ENCODE results near the gene TAOK1.

Gene TAOK1

DNA sequence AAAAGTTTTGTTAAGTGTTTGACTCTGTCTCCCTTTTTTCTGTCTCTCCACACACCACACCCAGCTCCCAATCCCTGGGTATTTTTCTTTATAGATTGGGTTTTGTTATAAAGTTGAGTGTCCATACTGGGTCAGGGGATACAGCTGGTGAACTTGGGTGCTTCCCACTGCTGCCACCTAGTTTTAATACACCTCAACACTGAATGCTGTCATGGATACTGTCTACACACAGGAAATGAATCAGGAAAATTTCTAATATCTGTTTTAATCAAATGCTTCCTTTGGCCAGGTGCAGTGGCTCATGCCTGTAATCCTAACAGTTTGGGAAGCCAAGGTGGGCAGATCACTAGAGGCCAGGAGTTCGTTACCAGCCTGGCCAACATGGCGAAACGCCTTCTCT, 5.3 kb upstream of the TAOK1 start:
- in situ Hi-C loops (cut with HindIII; ENCODE audit: low pct_ligation_motif_present, low sequenced_read_pairs): no loop called here
- DNase-seq: no peak
- TF ChIP-seq, protein P1, sequence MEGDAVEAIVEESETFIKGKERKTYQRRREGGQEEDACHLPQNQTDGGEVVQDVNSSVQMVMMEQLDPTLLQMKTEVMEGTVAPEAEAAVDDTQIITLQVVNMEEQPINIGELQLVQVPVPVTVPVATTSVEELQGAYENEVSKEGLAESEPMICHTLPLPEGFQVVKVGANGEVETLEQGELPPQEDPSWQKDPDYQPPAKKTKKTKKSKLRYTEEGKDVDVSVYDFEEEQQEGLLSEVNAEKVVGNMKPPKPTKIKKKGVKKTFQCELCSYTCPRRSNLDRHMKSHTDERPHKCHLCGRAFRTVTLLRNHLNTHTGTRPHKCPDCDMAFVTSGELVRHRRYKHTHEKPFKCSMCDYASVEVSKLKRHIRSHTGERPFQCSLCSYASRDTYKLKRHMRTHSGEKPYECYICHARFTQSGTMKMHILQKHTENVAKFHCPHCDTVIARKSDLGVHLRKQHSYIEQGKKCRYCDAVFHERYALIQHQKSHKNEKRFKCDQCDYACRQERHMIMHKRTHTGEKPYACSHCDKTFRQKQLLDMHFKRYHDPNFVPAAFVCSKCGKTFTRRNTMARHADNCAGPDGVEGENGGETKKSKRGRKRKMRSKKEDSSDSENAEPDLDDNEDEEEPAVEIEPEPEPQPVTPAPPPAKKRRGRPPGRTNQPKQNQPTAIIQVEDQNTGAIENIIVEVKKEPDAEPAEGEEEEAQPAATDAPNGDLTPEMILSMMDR (IDR thresholded peaks at IDR 0.05; ENCODE audit: low read depth, low read length, missing control alignments): peak; percentile 21
- Histone ChIP-seq H3K4me3 (ENCODE audit: low read depth, low read length) (no peak overlapping the region), H3K27me3 (replicated peaks) (no peaks in the 10 kb centered on the region), H3K27ac (no peak overlapping the region), H3K36me3 (replicated peaks) (no peaks in the 10 kb centered on the region)

DNA sequence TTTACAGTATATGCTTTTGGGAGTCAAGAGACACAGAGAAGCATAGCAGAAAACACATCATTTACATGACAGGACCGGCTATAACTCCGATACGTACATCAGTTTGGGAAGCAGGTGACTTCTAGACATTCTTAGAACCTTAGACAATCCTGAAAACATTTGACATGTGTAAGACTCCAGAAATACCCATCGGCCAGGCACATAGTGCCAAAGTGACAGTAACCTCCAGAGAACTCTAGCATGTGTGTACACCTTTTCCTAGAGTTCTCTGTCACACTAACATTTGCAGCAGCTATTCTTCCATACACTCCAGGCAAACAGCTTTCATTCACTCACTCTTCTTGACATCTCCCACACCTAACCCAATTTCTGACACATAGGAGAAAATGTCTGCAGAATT, 3.4 kb upstream of the TAOK1 start:
- TF ChIP-seq, protein P1 (IDR thresholded peaks at IDR 0.05; ENCODE audit: low read depth, low read length, missing control alignments): no peak
- no peak for DNase-seq
- H3K4me3 ChIP-seq (ENCODE audit: low read depth, low read length): no peak overlapping the region
- no peaks in the 10 kb centered on the region for H3K27me3 ChIP-seq (replicated peaks)
- in situ Hi-C loops (cut with HindIII; ENCODE audit: low pct_ligation_motif_present, low sequenced_read_pairs): no loop called here
- H3K36me3 ChIP-seq (replicated peaks): no peaks in the 10 kb centered on the region
- no peak overlapping the region for H3K27ac ChIP-seq

DNA sequence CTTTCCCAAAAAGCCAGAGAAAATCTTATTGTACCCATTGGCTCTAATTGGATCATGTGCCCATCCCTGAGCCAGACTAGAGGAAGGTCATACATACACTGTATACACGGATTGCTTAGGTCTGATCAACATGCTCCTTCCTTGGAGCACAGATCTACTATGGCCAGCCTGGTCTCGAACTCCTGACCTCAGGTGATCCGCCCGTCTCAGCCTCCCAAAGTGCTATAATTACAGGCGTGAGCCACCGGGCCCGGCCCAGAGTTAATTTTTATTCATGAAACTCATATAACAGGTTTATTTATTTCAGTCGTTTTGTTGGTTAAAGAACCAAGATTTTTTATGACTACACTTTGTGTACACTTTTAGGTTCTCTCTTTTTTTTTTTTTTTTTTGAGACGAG, 1.2 kb upstream of the TAOK1 start:
- TF ChIP-seq, protein P1 (IDR thresholded peaks at IDR 0.05; ENCODE audit: low read depth, low read length, missing control alignments): no peak
- in situ Hi-C loops (cut with HindIII; ENCODE audit: low pct_ligation_motif_present, low sequenced_read_pairs): no loop called here
- no peak for DNase-seq
- Histone ChIP-seq H3K36me3 (replicated peaks) (no peaks in the 10 kb centered on the region), H3K27me3 (replicated peaks) (no peaks in the 10 kb centered on the region), H3K4me3 (ENCODE audit: low read depth, low read length) (no peak overlapping the region), H3K27ac (no peak overlapping the region)

DNA sequence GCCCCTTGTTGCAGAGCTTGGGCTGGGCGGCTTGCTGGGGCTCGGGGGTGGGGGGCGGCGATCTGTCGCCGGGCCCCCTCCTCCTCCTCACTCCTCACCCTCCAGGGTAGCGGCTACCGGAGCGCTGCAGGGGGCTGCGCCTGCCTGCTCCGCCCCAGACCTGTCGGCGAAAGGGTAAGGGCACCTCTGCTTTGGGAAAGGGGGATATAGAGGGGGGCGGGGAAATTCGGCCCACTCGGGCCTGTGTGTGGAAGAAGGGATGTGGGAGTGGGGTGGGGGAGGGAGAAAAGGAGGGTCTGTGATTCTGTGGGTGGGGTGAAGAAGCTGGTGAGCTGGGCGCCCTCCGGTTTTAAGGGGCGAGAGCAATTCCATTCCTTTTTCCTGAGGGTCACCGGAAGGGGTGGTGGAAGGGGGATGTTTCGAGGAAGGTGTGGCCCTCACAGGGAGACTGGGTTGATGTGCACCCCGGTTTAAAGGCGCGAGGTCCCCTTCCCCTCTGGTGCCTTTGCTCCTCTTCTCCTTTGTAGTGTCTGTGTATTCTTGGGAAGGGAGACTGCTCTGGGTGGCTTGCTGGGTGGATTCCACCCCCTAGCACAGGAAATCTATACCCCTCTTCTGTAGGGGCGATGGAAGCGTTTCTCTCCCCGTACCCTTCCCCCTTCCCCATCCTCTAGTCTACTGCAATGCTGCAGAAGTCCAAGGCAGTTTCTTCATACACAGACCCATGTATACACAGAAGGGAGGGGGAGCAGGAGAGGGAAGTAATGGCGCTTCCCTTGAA, 878 bp downstream of the TAOK1 start:
- TF ChIP-seq, protein P1 (IDR thresholded peaks at IDR 0.05; ENCODE audit: low read depth, low read length, missing control alignments): no peak
- peak overlapping the region; percentile 87 for H3K4me3 ChIP-seq (ENCODE audit: low read depth, low read length)
- H3K27me3 ChIP-seq (replicated peaks): no peaks in the 10 kb centered on the region
- no peaks in the 10 kb centered on the region for H3K36me3 ChIP-seq (replicated peaks)
- peak overlapping the region; percentile 2 for H3K27ac ChIP-seq
- peak; percentile 21 for DNase-seq
- in situ Hi-C loops (cut with HindIII; ENCODE audit: low pct_ligation_motif_present, low sequenced_read_pairs): no loop called here

DNA sequence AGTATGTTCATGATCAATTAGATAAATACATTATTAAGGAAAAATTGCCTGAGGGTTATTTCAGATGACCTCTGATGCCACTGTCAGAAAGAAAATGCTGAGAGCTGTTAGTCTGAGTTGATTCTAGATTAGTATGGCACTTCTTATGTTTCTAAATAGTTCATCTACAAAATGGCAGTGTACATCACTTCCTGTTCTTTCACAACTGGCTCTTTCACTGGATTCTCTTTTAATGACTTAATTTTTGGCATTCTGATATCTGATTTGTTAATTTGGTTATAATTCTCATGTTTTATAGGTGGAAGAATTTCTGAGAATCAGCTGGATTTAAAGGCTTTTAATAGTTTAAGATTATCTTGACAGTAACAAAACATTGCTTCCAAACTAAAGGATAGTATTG, 3.3 kb downstream of the TAOK1 start:
- no peaks in the 10 kb centered on the region for H3K27me3 ChIP-seq (replicated peaks)
- no peak overlapping the region for H3K4me3 ChIP-seq (ENCODE audit: low read depth, low read length)
- in situ Hi-C loops (cut with HindIII; ENCODE audit: low pct_ligation_motif_present, low sequenced_read_pairs): no loop called here
- TF ChIP-seq, protein P1 (IDR thresholded peaks at IDR 0.05; ENCODE audit: low read depth, low read length, missing control alignments): no peak
- H3K36me3 ChIP-seq (replicated peaks): no peaks in the 10 kb centered on the region
- DNase-seq: no peak
- no peak overlapping the region for H3K27ac ChIP-seq

DNA sequence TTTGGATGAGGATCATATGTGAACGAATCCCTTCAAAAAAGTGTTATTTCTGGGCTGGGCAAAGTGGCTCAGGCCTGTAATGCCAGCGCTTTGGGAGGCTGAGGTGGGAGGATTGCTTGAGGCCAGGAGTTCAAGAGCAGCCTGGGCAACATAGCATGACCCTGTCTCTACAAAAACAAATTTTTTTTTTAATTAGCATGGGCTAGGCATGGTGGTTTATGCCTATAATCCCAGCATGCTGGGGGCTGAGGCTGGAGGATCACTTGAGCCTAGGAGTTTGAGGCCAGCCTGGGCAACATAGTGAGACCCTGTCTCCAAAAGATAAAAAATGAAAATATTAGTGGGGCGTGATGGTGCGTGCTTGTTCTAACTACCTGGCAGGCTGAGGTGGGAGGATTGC, 4.6 kb downstream of the TAOK1 start:
- Histone ChIP-seq H3K27ac (no peak overlapping the region), H3K4me3 (ENCODE audit: low read depth, low read length) (no peak overlapping the region), H3K27me3 (replicated peaks) (no peaks in the 10 kb centered on the region), H3K36me3 (replicated peaks) (peaks cover 8% of the 10 kb centered on the region)
- TF ChIP-seq, protein P1 (IDR thresholded peaks at IDR 0.05; ENCODE audit: low read depth, low read length, missing control alignments): no peak
- DNase-seq: no peak
- in situ Hi-C loops (cut with HindIII; ENCODE audit: low pct_ligation_motif_present, low sequenced_read_pairs): no loop called here

Data from brain microvascular endothelial cell (primary cell).